Neuron (in vitro differentiated cells): Measurements from ENCODE around the gene ZNF77.
A peak's percentile ranks its signal among the peaks of the same experiment; 100 is the strongest.

Experiments used
- H2AFZ ChIP-seq: one replicate; pipeline ENCODE4 v1.6.1; 2013; ENCODE audit warnings: low read depth, mild to moderate bottlenecking, inconsistent platforms, low read length, moderate library complexity
- H3K27me3 ChIP-seq: one replicate; pipeline ENCODE4 v1.6.1; 2013; ENCODE audit warnings: low read length; ENCODE audit not compliant: insufficient read depth
- H3K36me3 ChIP-seq: one replicate; pipeline ENCODE4 v1.6.1; 2013; ENCODE audit warnings: low read length; ENCODE audit not compliant: insufficient read depth
- H3K4me1 ChIP-seq: one replicate; pipeline ENCODE4 v1.6.1; 2013; ENCODE audit warnings: low read length; ENCODE audit not compliant: insufficient read depth
- H3K4me3 ChIP-seq: 2 replicates; pipeline ENCODE4 v1.5.1; 2013; ENCODE audit warnings: mild to moderate bottlenecking, low read length, moderate library complexity
- H3K9me3 ChIP-seq: one replicate; pipeline ENCODE4 v1.6.1; 2013; ENCODE audit warnings: low read length

ZNF77 gene

DNA sequence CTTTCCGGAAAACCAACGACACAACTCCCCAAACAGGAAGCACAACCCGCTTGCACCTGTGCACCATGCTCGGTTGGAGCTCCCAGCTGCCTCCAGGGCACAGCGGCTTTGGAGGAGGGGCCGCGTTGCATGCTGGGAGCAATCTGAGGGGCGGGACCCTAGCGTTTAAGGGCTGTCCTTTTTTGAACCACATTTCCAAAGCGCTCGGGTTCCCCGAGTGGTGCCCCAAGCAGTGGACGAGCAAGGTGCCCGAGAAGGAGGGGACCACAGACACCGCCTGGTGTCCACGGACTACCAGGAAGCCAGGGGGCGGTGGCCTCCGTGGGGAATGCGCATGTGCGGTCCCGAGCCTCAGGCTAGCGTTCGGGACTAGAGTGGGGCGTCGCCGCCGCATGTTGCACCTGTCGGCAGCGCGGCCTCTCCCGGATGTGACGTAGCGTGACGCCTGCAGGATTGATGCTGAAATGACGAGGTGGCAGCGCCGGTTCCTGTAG lies 56.0 kb downstream of the ZNF77 start:
- Histone ChIP-seq H3K36me3 (no peaks in the 10 kb centered on the region), H3K9me3 (peaks cover 5% of the 10 kb centered on the region), H3K27me3 (no peaks in the 10 kb centered on the region), H3K4me3 (no peak overlapping the region), H3K4me1 (peaks cover 4% of the 10 kb centered on the region), H2AFZ (no peak overlapping the region)

DNA sequence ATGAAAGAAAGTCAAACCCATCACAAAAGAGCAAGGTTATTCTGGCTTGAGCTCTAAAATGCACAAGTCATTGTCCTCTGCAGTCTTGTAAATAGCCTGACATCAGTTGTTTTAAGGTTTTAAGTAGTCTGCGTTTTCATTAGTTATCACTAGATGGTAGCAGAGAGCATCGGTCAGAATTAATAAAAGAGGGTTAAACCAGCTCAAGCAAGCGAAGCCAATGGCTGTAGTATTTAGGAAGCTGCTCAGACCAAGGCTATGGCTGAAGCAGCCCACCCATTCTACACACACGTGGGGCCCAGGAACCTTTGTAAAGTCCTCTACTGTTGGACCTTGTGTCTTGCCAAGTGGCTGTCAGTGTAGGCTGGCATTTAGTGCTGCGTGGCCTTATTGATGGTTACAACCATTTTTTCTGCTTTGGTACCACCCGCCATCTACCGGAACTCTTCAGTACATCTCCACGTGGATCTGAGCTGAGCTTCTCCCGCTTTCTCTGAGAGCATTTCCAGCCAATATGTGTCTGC lies 57.3 kb downstream of the ZNF77 start:
- Histone ChIP-seq H3K36me3 (no peaks in the 10 kb centered on the region), H3K4me1 (peaks cover 4% of the 10 kb centered on the region), H3K9me3 (peaks cover 5% of the 10 kb centered on the region), H3K4me3 (no peak overlapping the region), H2AFZ (peak overlapping the region; percentile 38), H3K27me3 (no peaks in the 10 kb centered on the region)

DNA sequence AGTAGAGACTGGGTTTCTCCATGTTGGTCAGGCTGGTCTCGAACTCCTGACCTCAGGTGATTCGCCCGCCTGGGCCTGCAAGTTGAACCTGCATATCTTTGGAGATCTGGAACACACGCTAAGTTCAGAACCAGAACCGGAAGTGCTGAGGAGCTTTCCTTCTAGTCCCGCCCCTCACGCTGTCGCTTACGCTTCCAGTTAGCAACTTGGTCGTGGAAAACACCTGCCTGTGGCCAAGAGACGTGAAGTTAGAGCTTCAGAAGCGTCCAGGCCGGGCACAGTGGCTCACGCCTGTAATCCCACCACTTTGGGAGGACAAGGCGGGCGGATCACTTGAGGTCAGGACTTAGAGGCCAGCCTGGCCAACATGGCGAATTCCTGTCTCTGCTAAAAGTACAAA lies 59.0 kb downstream of the ZNF77 start:
- H3K4me3 ChIP-seq: no peak overlapping the region
- H3K4me1 ChIP-seq: peaks cover 4% of the 10 kb centered on the region
- peaks cover 5% of the 10 kb centered on the region for H3K9me3 ChIP-seq
- no peaks in the 10 kb centered on the region for H3K27me3 ChIP-seq
- H2AFZ ChIP-seq: no peak overlapping the region
- no peaks in the 10 kb centered on the region for H3K36me3 ChIP-seq

DNA sequence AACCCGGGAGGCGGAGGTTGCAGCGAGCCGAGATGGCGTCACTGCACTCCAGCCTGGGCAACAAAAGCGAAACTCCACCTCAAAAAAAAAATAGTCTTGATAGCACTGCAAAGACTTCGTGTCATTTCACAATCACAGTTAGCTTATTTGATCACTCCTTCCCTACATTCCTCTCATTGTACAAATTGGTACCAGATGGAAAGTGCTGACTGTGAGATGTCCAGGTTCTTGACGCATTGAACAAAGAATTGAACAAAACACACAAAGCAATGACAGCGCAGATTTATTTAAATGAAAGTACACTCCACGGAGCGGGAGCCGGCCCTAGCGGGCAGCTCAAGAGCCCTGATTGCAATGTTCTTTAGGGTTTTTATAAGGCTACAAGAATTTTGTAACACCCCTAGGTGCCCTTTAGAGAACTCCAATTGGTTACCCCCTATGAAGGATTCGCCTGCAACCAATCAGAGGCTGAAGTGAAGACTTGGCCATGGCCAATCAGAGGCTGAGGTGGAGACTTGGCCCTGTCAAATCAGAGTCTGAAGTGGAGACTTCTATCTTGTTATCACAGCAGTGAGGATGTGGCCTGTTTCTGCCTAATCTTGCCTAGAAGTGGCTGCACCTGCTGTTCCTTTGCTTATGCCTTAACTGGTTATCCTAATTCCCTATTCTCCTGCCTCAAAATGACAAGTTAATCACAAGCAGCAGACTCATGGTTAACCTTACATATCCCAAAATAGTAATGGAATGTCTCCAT lies 60.9 kb downstream of the ZNF77 start:
- H3K27me3 ChIP-seq: no peaks in the 10 kb centered on the region

More for the DNA sequence above, 60.9 kb downstream of the ZNF77 start:
- peaks cover 4% of the 10 kb centered on the region for H3K4me1 ChIP-seq
- H3K36me3 ChIP-seq: no peaks in the 10 kb centered on the region
- H2AFZ ChIP-seq: no peak overlapping the region
- H3K4me3 ChIP-seq: no peak overlapping the region
- H3K9me3 ChIP-seq: peaks cover 4% of the 10 kb centered on the region
